Body of pancreas (tissue), 4 donors: ENCODE data around the gene CFAP161. TPM values are rescaled to one million over a fixed set of nuclear protein-coding genes. Genes with fewer than 3 reads are reported as not detected.
A peak's percentile ranks its signal among the peaks of the same experiment; 100 is the strongest.

Source experiments
- ATAC-seq: fragments of 150-250 bp; one replicate; pipeline ENCODE4 v1.9.1; 2016
- DNase-seq, 4 donors: peaks; one replicate each; pipeline ENCODE4 v3.0.0-alpha.2; 2019
- H3K27ac ChIP-seq, 4 donors: fragments of 200-600 bp; sonication (generic); 1 replicate in 3 of 4; 2 replicates in 1 of 4; pipeline versions ENCODE4 v1.5.1 to v1.6.1; 2016 to 2019; ENCODE audit warnings: mild to moderate bottlenecking in 1 of 4, mixed read lengths in 1 of 4, moderate library complexity in 1 of 4
- H3K27me3 ChIP-seq, 2 donors: fragments of 200-600 bp; sonication (generic); one replicate each; pipeline ENCODE4 v1.6.0; 2016; ENCODE audit warnings: mild to moderate bottlenecking in 1 of 2
- H3K36me3 ChIP-seq, 2 donors: fragments of 200-600 bp; sonication (generic); replicated peaks in 1 of 2; 2 replicates each; pipeline ENCODE4 v1.5.1; 2016; ENCODE audit warnings: low read depth in 2 of 2; ENCODE audit not compliant: insufficient read depth in 1 of 2
- H3K4me1 ChIP-seq: fragments of 200-600 bp; sonication (generic); one replicate; pipeline ENCODE4 v1.6.0; 2016
- H3K4me3 ChIP-seq, 2 donors: fragments of 200-600 bp; sonication (generic); 1 replicate in 1 of 2; 2 replicates in 1 of 2; pipeline ENCODE4 v1.5.1; 2016 to 2019
- H3K9me3 ChIP-seq, 3 donors: fragments of 200-600 bp; sonication (generic); 1 replicate in 2 of 3; 2 replicates in 1 of 3; pipeline ENCODE4 v1.5.1; 2016
- POLR2A ChIP-seq, 3 donors: fragments of 450-650 bp; IDR thresholded peaks; one replicate each; pipeline ENCODE4 v1.6.1; 2016; ENCODE audit warnings: antibody characterized with exemption in 3 of 3, mild to moderate bottlenecking in 2 of 3
- WGBS, 2 donors: methylation state at CpG; one replicate each; pipeline ENCODE4 v1.1.5; 2017; 5-methylcytosine and 5-hydroxymethylcytosine counted together
- intact Hi-C: fragments of 100-400 bp; cut with DNase I; formaldehyde crosslinking; loops from one replicate; pipeline ENCODE4 v1.15.1; 2023
- total RNA-seq, 2 donors: library from RNA; depleted of rRNA; stranded (reverse); fragments of >200 nt; gene quantifications; one replicate each; pipeline ENCODE4 v1.1.0, GENCODE V29; 2016
- TF ChIP-seq, protein P1 (sequence below), 7 experiments: fragments of 450-650 bp in 4 of 7; fragments of 200-600 bp in 3 of 7; sonication (generic) in 3 of 7; IDR thresholded peaks; one replicate each; pipeline ENCODE4 v1.5.1; 2016 to 2019; ENCODE audit warnings: antibody characterized with exemption in 7 of 7

The CFAP161 gene
- total RNA-seq, 2 donors from 2014 or later = not detected

DNA sequence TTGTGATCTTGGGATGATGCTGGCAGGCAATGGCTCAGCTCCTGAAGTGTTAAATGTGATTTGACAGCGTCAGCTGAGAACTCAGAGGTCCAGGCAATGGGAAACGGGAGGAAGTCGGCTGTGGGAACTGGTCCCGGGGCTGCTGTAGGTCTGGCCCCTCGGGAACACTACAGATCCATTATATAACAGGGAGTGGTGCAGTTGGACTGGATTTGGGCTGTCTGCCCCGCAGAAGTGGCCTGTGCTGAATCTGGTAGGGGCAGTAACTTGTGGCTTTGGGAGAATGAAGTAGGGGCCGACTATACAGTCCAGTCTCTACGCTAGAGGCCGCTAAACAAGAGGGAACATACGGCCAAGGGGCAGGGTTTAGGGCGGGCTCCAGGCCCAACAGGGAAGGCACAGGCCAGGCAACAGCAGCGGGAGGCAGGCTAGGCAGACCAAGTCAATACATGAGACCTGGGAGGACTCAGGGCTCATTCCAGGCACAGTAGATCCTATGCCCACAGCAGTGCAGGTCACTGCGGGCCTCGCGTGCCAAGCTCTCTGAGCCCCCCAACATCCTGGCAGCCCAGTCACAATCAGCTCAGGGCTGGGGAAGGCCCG, 42.3 kb downstream of the CFAP161 start:
- peak in 3 of 4 donors; percentile 15 to 27 (median 15) for DNase-seq
- WGBS, 2 donors = 76 to 80% methylated on average over 15 to 16 of the region's 16 CpGs
- H3K9me3 ChIP-seq = no peaks in the 10 kb centered on the region
- H3K36me3 ChIP-seq = no peaks in the 10 kb centered on the region
- intact Hi-C loops = no loop called here
- peak; percentile 33 for ATAC-seq
- H3K4me3 ChIP-seq = no peak overlapping the region
- H3K27me3 ChIP-seq = no peaks in the 10 kb centered on the region
- H3K27ac ChIP-seq = peak overlapping the region in 1 of 4 donors; percentile 18
- H3K4me1 ChIP-seq = peaks cover 5% of the 10 kb centered on the region
- TF ChIP-seq POLR2A (IDR thresholded peaks at IDR 0.05) = no peak
- TF ChIP-seq, protein P1, sequence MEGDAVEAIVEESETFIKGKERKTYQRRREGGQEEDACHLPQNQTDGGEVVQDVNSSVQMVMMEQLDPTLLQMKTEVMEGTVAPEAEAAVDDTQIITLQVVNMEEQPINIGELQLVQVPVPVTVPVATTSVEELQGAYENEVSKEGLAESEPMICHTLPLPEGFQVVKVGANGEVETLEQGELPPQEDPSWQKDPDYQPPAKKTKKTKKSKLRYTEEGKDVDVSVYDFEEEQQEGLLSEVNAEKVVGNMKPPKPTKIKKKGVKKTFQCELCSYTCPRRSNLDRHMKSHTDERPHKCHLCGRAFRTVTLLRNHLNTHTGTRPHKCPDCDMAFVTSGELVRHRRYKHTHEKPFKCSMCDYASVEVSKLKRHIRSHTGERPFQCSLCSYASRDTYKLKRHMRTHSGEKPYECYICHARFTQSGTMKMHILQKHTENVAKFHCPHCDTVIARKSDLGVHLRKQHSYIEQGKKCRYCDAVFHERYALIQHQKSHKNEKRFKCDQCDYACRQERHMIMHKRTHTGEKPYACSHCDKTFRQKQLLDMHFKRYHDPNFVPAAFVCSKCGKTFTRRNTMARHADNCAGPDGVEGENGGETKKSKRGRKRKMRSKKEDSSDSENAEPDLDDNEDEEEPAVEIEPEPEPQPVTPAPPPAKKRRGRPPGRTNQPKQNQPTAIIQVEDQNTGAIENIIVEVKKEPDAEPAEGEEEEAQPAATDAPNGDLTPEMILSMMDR (IDR thresholded peaks at IDR 0.05) = no peak

DNA sequence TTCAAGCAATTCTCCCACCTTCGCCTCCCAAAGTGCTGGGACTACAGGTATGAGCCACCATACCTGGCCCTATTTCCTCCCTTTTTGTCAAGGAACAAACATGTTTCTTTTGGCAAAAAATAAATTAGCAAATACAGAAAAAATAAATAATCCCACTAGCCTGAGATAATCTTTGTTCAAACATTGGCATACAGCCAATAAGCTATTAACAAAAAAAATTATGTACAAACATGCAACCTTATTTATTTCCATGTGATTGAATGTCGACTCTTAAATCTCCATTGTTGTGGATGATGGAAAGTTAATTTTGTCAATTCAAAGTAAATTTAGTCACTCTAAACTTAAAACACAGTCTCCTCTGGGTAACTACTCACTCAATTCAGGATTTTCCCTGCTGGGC, 44.3 kb downstream of the CFAP161 start:
- WGBS, 2 donors = 25 to 30% methylated on average over 2 of the region's 2 CpGs
- no peak overlapping the region for H3K4me3 ChIP-seq
- no peak for ATAC-seq
- intact Hi-C loops = no loop called here
- no peaks in the 10 kb centered on the region for H3K9me3 ChIP-seq
- H3K36me3 ChIP-seq = no peaks in the 10 kb centered on the region
- no peak for DNase-seq
- no peaks in the 10 kb centered on the region for H3K27me3 ChIP-seq
- no peak overlapping the region for H3K27ac ChIP-seq
- TF ChIP-seq, protein P1 (IDR thresholded peaks at IDR 0.05) = no peak
- TF ChIP-seq POLR2A (IDR thresholded peaks at IDR 0.05) = no peak
- peaks cover 7% of the 10 kb centered on the region for H3K4me1 ChIP-seq

DNA sequence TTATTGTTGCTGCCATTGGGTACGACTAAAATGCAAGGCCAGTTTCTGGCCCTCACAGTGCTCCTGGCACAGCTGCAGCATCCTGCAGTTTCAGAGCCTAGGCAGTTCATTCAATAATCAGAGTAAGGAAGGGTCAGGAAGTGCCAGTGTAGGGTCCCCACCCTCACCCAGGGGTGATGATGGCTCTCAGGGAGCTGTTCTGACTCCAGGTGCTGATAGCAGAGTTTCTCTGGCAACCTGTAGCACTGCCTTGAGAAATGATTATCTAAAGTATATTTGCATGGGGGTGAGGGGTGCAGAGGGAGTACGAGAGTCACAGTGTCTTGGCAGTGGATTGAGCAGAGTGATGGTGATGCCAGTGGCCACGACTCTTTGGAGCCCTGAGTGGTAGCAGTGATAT, 47.1 kb downstream of the CFAP161 start:
- TF ChIP-seq, protein P1 (IDR thresholded peaks at IDR 0.05) = no peak
- no peak for TF ChIP-seq POLR2A (IDR thresholded peaks at IDR 0.05)
- WGBS, 2 donors = 14 to 43% methylated on average over 2 to 3 of the region's 3 CpGs
- intact Hi-C loops = no loop called here
- DNase-seq (no peak), ATAC-seq (no peak)
- no peaks in the 10 kb centered on the region for H3K27me3 ChIP-seq
- peaks cover 7% of the 10 kb centered on the region for H3K4me1 ChIP-seq
- no peak overlapping the region for H3K4me3 ChIP-seq
- H3K9me3 ChIP-seq = no peaks in the 10 kb centered on the region
- H3K27ac ChIP-seq = no peak overlapping the region
- H3K36me3 ChIP-seq = no peaks in the 10 kb centered on the region

DNA sequence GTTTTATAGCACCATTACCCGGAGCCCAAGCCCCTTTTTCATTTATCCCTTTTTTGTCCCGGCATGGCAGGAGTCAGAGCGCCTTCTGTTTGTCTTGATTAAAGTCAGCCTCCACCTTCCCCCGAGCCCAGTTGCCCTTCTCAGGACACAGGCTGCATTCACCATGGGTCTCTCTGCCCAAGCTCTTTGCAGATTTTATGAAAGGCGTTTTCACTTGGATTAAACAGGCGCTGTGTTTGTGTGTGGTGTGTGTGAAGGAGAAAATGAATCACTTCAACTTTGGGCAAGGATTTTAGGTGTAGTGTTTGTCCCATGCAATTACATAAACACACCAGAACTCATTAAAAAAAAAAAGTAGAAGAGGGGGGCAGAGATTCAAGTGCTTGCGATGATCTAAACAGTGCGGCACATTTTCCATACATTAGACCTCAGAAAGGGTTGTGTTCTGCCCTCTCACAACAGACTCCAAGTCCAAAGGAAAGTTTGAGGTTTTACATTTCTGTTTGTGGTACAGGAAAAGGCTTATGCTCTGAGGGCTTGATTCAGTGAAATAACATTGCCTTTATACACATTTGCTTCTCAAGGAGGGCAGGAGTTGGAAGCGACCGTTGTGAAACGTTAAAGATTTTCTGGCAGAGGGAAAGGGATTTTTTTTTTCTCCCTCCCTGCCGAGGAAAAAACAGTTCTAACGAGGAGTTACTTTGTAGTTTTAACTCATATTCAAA, 48.1 kb downstream of the CFAP161 start:
- Histone ChIP-seq H3K4me3 (no peak overlapping the region), H3K27ac (no peak overlapping the region), H3K36me3 (no peaks in the 10 kb centered on the region), H3K4me1 (peaks cover 7% of the 10 kb centered on the region), H3K9me3 (no peaks in the 10 kb centered on the region), H3K27me3 (no peaks in the 10 kb centered on the region)
- intact Hi-C loops = no loop called here
- DNase-seq = no peak
- ATAC-seq = no peak
- 45 to 50% methylated on average over 13 of the region's 13 CpGs for WGBS, 2 donors
- no peak for TF ChIP-seq POLR2A (IDR thresholded peaks at IDR 0.05)
- TF ChIP-seq, protein P1 (IDR thresholded peaks at IDR 0.05) = no peak
